ENCODE measurements around the gene EIF4E1B. TPM values are rescaled to one million over a fixed set of nuclear protein-coding genes. Genes with fewer than 3 reads are reported as not detected.

EIF4E1B gene
- total RNA-seq, 2 experiments from 2014 or later: not detected

DNA sequence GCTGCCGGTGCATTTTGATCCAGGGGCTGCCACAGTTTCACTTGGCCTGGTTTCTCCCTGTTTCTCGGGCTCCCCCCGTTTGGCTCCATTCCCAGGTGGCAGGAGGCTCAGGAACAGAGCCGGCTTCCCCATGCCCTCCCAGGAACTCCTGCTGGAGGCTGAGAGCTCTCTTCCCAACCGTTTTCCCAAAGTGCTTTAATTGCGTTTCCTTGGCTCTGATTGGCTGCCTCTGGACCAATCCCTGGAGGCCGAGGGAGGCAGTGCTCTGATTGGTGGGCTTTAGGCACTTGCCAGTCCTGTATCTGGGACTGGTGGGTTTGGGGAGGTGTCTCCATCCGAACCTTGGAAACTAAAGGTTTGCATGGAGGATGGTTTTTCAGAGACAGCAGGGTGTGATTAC lies 21.7 kb downstream of the EIF4E1B start:
- POLR2A ChIA-PET: no interaction called here
- Mint-ChIP-seq H3K36me3 (ENCODE audit: low read depth) (peaks cover 22% of the 10 kb centered on the region), H3K27ac (no peak overlapping the region), H3K4me1 (ENCODE audit: low read depth) (peaks cover 53% of the 10 kb centered on the region), H3K27me3 (ENCODE audit: low read depth) (no peaks in the 10 kb centered on the region), H3K4me3 (no peak overlapping the region), H3K9me3 (ENCODE audit: insufficient read depth) (no peaks in the 10 kb centered on the region)
- DNase-seq: no peak
- ATAC-seq: no peak
- CTCF ChIA-PET: interaction anchor here (1.0 to 7.3 kb wide), 3 partner anchors 7 to 78 kb away, joined by 3 to 96 read pairs (median 4); no protein-coding TSS in a partner anchor

DNA sequence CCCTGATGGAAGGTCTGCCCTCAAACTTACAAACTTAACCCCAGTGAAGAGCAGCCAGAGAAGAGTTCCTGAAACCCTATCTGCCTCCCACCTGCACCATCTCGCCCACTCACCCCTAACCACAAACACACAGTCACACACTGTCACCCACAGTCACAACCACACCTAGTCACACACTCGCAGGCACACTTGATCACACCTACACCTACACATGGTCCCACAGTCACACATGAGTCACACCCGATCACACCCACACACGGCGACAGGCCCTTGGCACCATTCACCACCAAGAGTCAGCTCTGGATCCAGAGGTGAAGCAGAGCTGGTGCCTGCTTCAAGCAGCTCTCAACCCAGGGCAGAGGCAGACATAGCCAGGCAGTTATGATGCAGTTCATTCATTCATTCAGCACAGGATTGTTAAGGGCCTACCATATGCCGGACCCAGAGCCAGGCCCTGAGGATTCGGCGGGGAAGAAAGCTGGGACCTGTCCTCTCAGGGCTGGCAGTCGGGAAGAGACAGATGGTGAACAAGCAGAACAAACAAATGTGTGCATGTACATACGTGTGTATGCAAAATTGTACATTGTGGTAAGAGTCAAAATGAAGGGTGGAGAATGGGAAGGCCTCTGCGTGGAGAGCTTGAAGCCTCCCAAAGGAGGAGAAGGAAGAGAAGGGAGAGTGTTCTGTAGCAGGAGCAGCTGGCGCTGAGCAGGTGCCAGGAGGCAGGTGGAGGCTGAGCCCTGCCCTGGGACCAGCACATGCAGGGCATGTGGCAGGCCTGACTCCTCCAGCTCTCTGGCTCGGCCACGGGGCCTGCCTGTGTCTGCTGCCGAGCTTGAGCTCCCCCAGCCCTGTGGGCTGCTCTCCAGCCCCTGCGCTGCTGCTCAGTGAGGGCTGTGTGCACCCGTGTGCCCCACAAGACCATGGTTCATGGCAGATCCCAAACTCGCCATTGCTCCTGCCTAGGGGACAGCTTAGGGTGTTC lies 23.2 kb downstream of the EIF4E1B start:
- ChIA-PET POLR2A (no interaction called here), CTCF (interaction anchor here (0.8 to 1.7 kb wide), 3 partner anchors 80 to 458 kb away, joined by 3 read pairs; no protein-coding TSS in a partner anchor)
- Mint-ChIP-seq H3K4me1 (ENCODE audit: low read depth) (peaks cover 58% of the 10 kb centered on the region), H3K27ac (peak overlapping the region; percentile 60), H3K36me3 (ENCODE audit: low read depth) (peaks cover 26% of the 10 kb centered on the region), H3K9me3 (ENCODE audit: insufficient read depth) (no peaks in the 10 kb centered on the region), H3K4me3 (no peak overlapping the region), H3K27me3 (ENCODE audit: low read depth) (no peaks in the 10 kb centered on the region)
- ATAC-seq: no peak
- no peak for DNase-seq

DNA sequence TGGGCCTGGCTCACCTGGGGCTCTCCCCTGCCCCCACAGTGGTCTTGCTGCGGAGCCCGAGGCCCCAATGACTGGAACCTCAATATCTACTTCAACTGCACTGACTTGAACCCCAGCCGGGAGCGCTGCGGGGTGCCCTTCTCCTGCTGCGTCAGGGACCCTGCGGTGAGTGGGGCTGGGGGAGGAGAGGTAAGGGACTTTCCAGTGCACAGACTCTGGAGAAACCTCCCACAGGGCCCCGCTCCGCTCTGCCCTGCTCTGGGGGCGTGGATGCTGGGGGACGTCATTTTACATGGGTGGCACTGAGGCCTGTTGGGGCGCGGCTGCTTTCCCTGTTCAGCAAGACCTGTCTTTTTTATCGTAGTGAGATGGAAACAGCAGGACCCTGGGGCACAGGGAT lies 24.4 kb downstream of the EIF4E1B start:
- DNase-seq (no peak), ATAC-seq (no peak)
- POLR2A ChIA-PET: no interaction called here
- Mint-ChIP-seq H3K27ac (no peak overlapping the region), H3K36me3 (ENCODE audit: low read depth) (peaks cover 20% of the 10 kb centered on the region), H3K9me3 (ENCODE audit: insufficient read depth) (no peaks in the 10 kb centered on the region), H3K27me3 (ENCODE audit: low read depth) (no peaks in the 10 kb centered on the region), H3K4me3 (no peak overlapping the region), H3K4me1 (ENCODE audit: low read depth) (peaks cover 56% of the 10 kb centered on the region)
- CTCF ChIA-PET: no interaction called here

DNA sequence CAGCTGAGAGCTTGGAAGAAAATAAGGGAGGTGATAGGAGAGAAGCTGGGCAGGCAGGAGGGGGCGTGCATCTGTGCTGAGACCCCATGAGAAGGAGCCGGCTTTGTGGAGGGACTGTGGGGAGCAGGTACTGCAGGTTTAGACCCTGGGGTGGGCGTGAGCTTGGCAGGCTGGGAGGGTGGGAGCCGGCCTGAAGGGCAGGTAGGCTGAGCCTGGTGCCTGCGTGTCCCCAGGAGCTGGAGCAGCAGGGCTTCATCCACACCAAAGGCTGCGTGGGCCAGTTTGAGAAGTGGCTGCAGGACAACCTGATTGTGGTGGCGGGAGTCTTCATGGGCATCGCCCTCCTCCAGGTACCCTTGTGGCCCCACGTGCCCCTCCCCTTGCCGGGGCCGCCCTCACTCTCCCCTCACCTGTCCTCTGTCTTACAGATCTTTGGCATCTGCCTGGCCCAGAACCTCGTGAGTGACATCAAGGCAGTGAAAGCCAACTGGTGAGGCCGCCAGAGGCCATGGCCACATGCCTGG lies 26.1 kb downstream of the EIF4E1B start:
- Mint-ChIP-seq H3K9me3 (ENCODE audit: insufficient read depth) (no peaks in the 10 kb centered on the region), H3K27me3 (ENCODE audit: low read depth) (no peaks in the 10 kb centered on the region), H3K4me1 (ENCODE audit: low read depth) (peaks cover 53% of the 10 kb centered on the region), H3K27ac (no peak overlapping the region), H3K36me3 (ENCODE audit: low read depth) (peaks cover 19% of the 10 kb centered on the region), H3K4me3 (no peak overlapping the region)
- ChIA-PET POLR2A (no interaction called here), CTCF (interaction anchor here (1.3 to 5.8 kb wide), 4 partner anchors 8 to 259 kb away, joined by 3 to 96 read pairs (median 8); partner anchors contain the start of gene TSPAN17)
- ATAC-seq (no peak), DNase-seq (no peak)

DNA sequence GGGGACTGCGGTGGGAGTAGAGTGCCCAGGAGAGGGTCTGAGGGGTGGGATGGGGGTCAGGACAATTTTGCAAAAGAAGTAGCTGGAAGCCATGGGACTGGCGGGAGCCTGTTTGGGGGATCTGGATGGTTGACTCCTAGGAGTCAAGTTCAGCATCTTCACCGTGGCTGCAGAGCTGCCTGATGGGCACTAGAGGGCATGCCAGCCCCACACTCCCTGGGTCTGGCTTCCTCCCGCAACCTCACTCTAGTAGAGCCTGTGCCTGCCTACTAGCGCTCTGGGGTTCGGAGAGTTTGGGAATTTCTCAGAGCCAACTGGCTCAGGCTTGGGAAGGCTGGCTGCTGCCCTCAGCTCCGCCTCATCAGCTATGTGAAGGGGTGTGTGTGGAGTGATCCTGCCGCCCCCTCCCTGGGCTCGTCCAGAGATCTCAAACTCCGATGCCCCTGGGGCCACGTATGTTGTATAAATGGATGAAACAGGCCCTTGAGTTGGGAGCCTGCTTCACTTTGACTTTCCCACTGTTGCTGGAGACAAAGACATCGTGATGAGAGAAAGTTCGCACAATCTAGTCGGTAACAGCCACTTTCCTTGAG lies 27.6 kb downstream of the EIF4E1B start:
- ATAC-seq: peak; percentile 70
- H3K4me3 Mint-ChIP-seq: peak overlapping the region; percentile 51
- peak; percentile 79 for DNase-seq
- CTCF ChIA-PET: interaction anchor here (0.6 to 5.9 kb wide), 19 partner anchors 10 to 460 kb away, joined by 3 to 96 read pairs (median 4); partner anchors contain the start of genes FAF2, RNF44 and TSPAN17
- H3K27me3 Mint-ChIP-seq (ENCODE audit: low read depth): no peaks in the 10 kb centered on the region
- H3K9me3 Mint-ChIP-seq (ENCODE audit: insufficient read depth): no peaks in the 10 kb centered on the region
- peaks cover 15% of the 10 kb centered on the region for H3K36me3 Mint-ChIP-seq (ENCODE audit: low read depth)
- H3K27ac Mint-ChIP-seq: peak overlapping the region; percentile 51
- peaks cover 38% of the 10 kb centered on the region for H3K4me1 Mint-ChIP-seq (ENCODE audit: low read depth)
- POLR2A ChIA-PET: interaction anchor here (0.9 kb wide), 1 partner anchor 10 kb away, joined by 4 read pairs; no protein-coding TSS in a partner anchor

DNA sequence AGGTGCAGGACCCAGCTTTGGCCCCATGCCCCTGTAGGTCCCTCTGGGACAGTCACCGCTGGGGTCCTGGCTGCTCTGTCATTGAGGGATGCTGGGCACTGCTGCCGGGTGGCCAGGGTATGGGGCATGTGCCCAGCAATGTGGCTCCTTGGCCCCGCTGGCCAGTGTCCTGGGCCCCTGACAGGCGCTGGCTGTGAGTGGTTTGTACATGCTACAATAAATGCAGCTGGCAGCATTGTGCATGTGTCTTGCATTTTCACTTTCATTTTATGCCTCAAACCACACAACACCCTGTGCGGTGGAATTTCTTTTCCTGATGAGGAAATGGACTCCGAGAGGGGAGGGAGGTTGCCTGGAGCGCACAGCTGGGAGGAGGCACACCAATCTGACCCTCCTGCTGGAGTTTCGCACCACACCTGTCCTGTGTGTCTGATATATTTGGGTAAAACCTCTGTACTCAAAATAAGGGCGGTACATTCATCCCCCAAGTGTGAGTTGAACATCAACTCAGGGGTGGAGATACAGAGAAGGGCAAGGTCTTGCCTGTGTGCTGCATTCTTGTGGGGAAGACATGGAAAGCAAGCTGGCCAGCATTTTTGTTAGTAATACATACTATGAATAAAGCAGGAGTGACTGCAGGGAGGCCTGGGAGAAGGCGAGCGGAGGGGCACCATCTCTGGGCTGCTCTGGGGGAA lies 28.5 kb downstream of the EIF4E1B start:
- CTCF ChIA-PET: interaction anchor here (1.0 to 5.9 kb wide), 14 partner anchors 9 to 929 kb away, joined by 3 to 96 read pairs (median 8); partner anchors contain the start of genes EIF4E1B, SNCB and TSPAN17
- H3K27ac Mint-ChIP-seq: peak overlapping the region; percentile 51
- POLR2A ChIA-PET: interaction anchor here (0.9 kb wide), 1 partner anchor 11 kb away, joined by 4 read pairs; no protein-coding TSS in a partner anchor
- H3K27me3 Mint-ChIP-seq (ENCODE audit: low read depth): no peaks in the 10 kb centered on the region
- H3K36me3 Mint-ChIP-seq (ENCODE audit: low read depth): peaks cover 9% of the 10 kb centered on the region
- ATAC-seq (peak; percentile 54), DNase-seq (peak; percentile 66)
- H3K9me3 Mint-ChIP-seq (ENCODE audit: insufficient read depth): no peaks in the 10 kb centered on the region
- H3K4me3 Mint-ChIP-seq: peak overlapping the region; percentile 51
- peaks cover 31% of the 10 kb centered on the region for H3K4me1 Mint-ChIP-seq (ENCODE audit: low read depth)

DNA sequence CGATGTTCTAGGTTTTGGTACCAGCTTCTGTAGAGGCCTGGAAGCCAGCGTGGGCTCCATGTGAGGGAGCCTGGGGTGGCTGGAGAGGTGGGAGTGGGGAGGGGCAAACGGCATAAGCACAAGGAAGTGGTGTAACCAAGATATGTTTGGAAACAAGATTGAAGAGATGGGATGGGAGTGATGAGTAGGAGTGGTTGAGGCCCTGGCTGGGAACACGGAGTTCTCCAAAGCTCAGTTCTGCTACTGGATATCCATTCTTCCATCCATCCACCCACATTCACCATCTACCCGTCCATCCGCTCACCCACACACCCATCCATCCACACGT lies 29.0 kb downstream of the EIF4E1B start:
- Mint-ChIP-seq H3K36me3 (ENCODE audit: low read depth) (peaks cover 9% of the 10 kb centered on the region), H3K4me3 (no peak overlapping the region), H3K9me3 (ENCODE audit: insufficient read depth) (no peaks in the 10 kb centered on the region), H3K27me3 (ENCODE audit: low read depth) (no peaks in the 10 kb centered on the region), H3K4me1 (ENCODE audit: low read depth) (peaks cover 31% of the 10 kb centered on the region), H3K27ac (no peak overlapping the region)
- CTCF ChIA-PET: interaction anchor here (1.2 to 5.9 kb wide), 16 partner anchors 8 to 930 kb away, joined by 3 to 96 read pairs (median 7); partner anchors contain the start of genes EIF4E1B, HK3, SNCB and TSPAN17
- DNase-seq (no peak), ATAC-seq (no peak)
- POLR2A ChIA-PET: no interaction called here

DNA sequence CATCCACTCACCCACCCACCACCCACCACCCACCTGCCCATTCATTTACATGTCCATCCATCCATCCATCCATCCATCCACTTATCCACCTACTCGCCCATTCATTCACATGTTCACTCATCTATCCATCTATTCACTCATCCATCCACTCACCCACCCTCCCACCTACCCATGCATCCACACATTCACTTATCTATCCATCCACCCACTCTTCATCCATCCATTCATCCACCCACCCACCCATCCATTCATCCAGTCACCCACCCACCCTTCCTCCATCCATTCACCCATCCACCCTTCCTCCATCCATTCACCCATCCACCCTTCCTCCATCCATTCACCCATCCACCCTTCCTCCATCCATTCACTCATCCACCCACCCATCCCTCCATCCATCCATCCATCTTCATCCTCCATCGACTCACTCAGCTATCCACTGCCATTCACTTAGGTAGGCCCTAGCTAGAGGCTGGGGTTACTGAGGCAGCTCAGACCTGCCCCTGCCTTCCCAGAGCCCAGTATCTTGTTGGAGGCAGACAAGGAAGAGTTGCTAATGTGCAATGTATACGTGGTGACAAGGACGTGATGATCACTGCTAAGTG lies 29.5 kb downstream of the EIF4E1B start:
- no peak for ATAC-seq
- H3K27ac Mint-ChIP-seq: peak overlapping the region; percentile 25
- ChIA-PET POLR2A (interaction anchor here (0.9 to 1.1 kb wide), 2 partner anchors 12 to 453 kb away, joined by 4 to 7 read pairs; partner anchors contain the start of gene TSPAN17), CTCF (interaction anchor here (0.6 to 5.9 kb wide), 87 partner anchors 7 to 930 kb away, joined by 3 to 96 read pairs (median 4); partner anchors contain the start of genes CLTB, EIF4E1B, HK3 and SNCB)
- no peaks in the 10 kb centered on the region for H3K27me3 Mint-ChIP-seq (ENCODE audit: low read depth)
- H3K36me3 Mint-ChIP-seq (ENCODE audit: low read depth): peaks cover 9% of the 10 kb centered on the region
- peaks cover 31% of the 10 kb centered on the region for H3K4me1 Mint-ChIP-seq (ENCODE audit: low read depth)
- no peaks in the 10 kb centered on the region for H3K9me3 Mint-ChIP-seq (ENCODE audit: insufficient read depth)
- no peak overlapping the region for H3K4me3 Mint-ChIP-seq
- DNase-seq: no peak

DNA sequence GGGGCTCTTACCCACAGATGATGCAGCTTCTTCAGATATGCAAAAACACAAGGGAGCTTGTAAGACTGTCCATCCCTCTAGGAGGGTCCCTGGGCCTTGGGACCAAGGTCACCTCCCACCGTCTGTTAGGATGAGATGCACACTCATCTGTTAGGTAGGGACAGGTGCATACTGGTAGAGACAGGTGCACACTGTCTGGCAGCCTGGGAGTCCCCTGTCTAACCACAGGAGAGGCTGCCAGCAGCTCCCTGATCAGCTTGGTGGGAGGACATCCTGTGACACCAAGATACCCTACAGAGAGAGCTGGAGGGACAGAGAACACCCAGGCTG lies 30.0 kb downstream of the EIF4E1B start:
- ChIA-PET POLR2A (interaction anchor here (0.9 to 1.1 kb wide), 3 partner anchors 13 to 453 kb away, joined by 3 to 7 read pairs (median 4); partner anchors contain the start of gene TSPAN17), CTCF (interaction anchor here (0.6 to 5.9 kb wide), 92 partner anchors 8 to 931 kb away, joined by 3 to 96 read pairs (median 4); partner anchors contain the start of genes CLTB, EIF4E1B, HK3 and SNCB)
- H3K27ac Mint-ChIP-seq: peak overlapping the region; percentile 25
- H3K4me1 Mint-ChIP-seq (ENCODE audit: low read depth): peaks cover 31% of the 10 kb centered on the region
- no peak for DNase-seq
- H3K9me3 Mint-ChIP-seq (ENCODE audit: insufficient read depth): no peaks in the 10 kb centered on the region
- H3K4me3 Mint-ChIP-seq: no peak overlapping the region
- peaks cover 7% of the 10 kb centered on the region for H3K36me3 Mint-ChIP-seq (ENCODE audit: low read depth)
- peak; percentile 35 for ATAC-seq
- peaks cover 3% of the 10 kb centered on the region for H3K27me3 Mint-ChIP-seq (ENCODE audit: low read depth)

DNA sequence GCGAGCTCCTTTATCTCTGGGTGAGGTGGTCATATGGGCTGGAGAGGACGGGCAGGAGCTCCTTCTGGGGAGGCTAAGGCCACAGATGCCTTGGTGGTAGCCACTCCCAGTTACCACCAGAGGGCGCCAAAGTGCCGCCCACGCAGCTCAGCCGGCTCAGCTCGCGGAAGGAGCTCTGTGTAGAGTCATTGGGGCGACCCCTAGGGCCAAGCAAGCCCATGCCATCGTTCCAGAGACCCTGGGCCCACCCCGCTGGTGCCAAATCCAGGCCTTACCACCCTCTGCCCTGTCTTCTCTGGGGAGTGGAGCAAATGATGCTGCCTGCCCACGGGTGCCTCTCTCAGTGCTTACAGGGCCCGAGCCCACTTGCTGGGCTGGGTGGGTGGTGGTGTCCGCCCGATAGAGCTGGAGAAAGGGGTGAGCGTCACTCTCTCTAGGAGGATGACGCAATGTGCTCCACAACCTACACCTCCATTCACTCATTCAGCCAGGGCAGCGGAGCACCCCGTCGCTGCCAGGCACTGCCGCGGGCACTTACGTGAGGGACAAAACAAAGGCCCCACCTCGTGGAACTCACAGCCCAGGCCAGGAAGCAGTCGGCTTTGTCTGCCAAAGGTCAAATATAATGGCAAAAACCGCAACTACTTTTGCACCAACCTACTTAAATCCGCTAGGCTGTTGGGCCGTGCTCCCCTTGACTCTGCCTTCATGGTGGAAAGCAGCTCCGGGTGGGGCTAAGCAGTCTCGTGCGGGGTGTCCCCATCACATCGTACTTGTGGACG lies 30.6 kb downstream of the EIF4E1B start:
- Mint-ChIP-seq H3K27me3 (ENCODE audit: low read depth) (peaks cover 5% of the 10 kb centered on the region), H3K36me3 (ENCODE audit: low read depth) (peaks cover 7% of the 10 kb centered on the region), H3K4me1 (ENCODE audit: low read depth) (peaks cover 31% of the 10 kb centered on the region), H3K4me3 (no peak overlapping the region), H3K9me3 (ENCODE audit: insufficient read depth) (no peaks in the 10 kb centered on the region), H3K27ac (no peak overlapping the region)
- peak; percentile 85 for DNase-seq
- ChIA-PET CTCF (interaction anchor here (0.6 to 5.9 kb wide), 94 partner anchors 8 to 931 kb away, joined by 3 to 96 read pairs (median 4); partner anchors contain the start of genes CLTB, EIF4E1B, HK3 and SNCB), POLR2A (interaction anchor here (0.9 to 1.1 kb wide), 3 partner anchors 13 to 452 kb away, joined by 3 to 7 read pairs (median 4); partner anchors contain the start of gene TSPAN17)
- ATAC-seq: peak; percentile 84
